ENCODE results near the gene ALDH3A1. TPM values are rescaled to one million over a fixed set of nuclear protein-coding genes. Genes with fewer than 3 reads are reported as not detected.

Gene ALDH3A1
- total RNA-seq, 4 donors from 2014 or later, result 28.3 to 93.0 (median 64.0) TPM

- intact Hi-C loops (cut with DNase I; ENCODE audit: low total_unique reads), result loop anchor here (10.0 kb wide), 1 partner anchor 388 kb away; the partner anchor contains the start of gene B9D1
- 67 to 70% methylated on average over 14 to 15 of the region's 15 CpGs for WGBS, 2 donors
- TF ChIP-seq POLR2A (IDR thresholded peaks at IDR 0.05) (no peak), CTCF (IDR thresholded peaks at IDR 0.05) (no peak)
Observed at GRCh38 chr17:19752216-19753050, 4.3 kb upstream of the ALDH3A1 start.

DNA sequence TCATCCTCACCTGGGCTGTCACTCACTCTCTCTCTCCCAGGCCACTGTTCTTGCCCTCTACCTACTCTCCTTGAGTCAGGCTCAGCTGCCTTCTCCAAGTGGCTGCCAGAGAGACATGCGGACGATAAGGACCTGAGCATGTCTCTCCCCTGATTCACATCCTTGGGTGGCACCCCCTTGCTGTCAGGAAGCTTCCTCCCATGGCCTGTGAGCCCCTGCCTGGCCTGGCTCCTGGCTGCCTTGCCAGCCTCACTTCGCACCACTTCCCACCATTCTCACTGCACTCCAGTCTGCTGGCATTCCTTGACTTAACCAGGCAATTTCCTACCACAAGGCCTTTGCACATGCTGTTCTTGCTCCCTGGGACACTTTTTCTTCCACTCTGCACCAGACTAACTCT is 2.7 kb upstream of the ALDH3A1 start:
- no peak for TF ChIP-seq CTCF (IDR thresholded peaks at IDR 0.05)
- no peak for TF ChIP-seq POLR2A (IDR thresholded peaks at IDR 0.05)
- H3K4me3 ChIP-seq (ENCODE audit: low read depth, poor library complexity, severe bottlenecking), result no peak overlapping the region
- no peak for DNase-seq (ENCODE audit: low spot score in 2 of 2)
- WGBS, 2 donors, result 75 to 80% methylated on average over 3 of the region's 3 CpGs
- intact Hi-C loops (cut with DNase I; ENCODE audit: low total_unique reads), result loop anchor here (10.0 kb wide), 1 partner anchor 386 kb away; the partner anchor contains the start of gene B9D1

More at GRCh38 chr17:19752216-19753050, 4.3 kb upstream of the ALDH3A1 start:
- no peak for DNase-seq (ENCODE audit: low spot score in 2 of 2)
- no peak overlapping the region for H3K4me3 ChIP-seq (ENCODE audit: low read depth, poor library complexity, severe bottlenecking)

GRCh38 chr17:19750020-19750572 is 2.0 kb upstream of the ALDH3A1 start:
- DNase-seq (ENCODE audit: low spot score in 2 of 2), result no peak
- intact Hi-C loops (cut with DNase I; ENCODE audit: low total_unique reads), result loop anchor here (10.0 kb wide), 1 partner anchor 385 kb away; the partner anchor contains the start of gene B9D1
- no peak overlapping the region for H3K4me3 ChIP-seq (ENCODE audit: low read depth, poor library complexity, severe bottlenecking)
- WGBS, 2 donors, result 70 to 80% methylated on average over 9 of the region's 9 CpGs
- no peak for TF ChIP-seq CTCF (IDR thresholded peaks at IDR 0.05)
- no peak for TF ChIP-seq POLR2A (IDR thresholded peaks at IDR 0.05)

DNA sequence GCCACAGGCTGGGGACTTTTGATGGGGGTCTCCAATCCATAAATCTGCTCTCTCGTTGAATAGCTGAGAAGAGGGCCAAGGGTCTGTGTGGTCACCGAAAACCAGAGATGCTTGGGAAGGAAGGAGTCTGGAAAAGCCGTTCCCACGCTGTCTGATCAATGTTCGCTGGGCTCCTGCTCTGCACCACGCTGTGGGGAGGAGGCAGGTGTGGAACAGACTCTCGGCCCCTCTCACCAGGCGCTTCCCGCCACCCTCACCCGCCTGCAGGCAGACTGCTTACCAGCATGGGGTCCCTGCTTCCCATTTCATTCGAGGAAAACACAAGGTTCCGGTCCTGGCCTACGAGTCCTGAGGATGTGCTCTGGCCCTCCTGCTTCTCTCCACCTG is 702 bp upstream of the ALDH3A1 start:
- intact Hi-C loops (cut with DNase I; ENCODE audit: low total_unique reads), result no loop called here
- TF ChIP-seq CTCF (IDR thresholded peaks at IDR 0.05), result no peak
- TF ChIP-seq POLR2A (IDR thresholded peaks at IDR 0.05), result no peak
- 60 to 65% methylated on average over 13 of the region's 13 CpGs for WGBS, 2 donors
- DNase-seq (ENCODE audit: low spot score in 2 of 2), result no peak
- no peak overlapping the region for H3K4me3 ChIP-seq (ENCODE audit: low read depth, poor library complexity, severe bottlenecking)

DNA sequence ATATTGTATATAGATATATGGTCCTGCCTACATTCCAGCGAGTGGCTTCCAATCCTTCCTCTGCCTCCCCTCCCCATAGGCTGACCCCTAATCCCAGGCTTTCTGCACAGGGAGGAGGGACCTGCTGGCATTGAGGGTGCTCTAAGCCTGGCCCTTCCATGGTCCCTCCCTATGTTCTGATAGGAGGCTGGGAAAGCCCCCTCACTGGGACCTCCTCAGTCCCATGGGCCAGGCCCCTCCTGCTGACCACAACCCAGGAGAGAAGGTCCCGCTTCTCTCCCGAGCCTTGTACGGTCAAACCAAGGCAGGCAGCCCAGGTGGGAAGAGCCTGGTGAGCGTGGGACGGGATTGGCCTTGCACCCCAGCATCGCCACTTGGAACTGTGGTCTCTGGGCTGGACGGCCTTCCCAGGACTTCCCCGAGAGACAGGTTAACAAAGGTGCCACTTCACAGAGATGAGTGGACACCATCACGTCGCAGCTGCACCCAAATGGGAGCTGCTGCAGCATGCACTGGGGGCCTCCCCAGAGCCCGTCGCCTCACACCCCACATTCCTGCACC is 859 bp downstream of the ALDH3A1 start:
- intact Hi-C loops (cut with DNase I; ENCODE audit: low total_unique reads), result no loop called here

More for the DNA sequence above, 859 bp downstream of the ALDH3A1 start:
- TF ChIP-seq CTCF (IDR thresholded peaks at IDR 0.05), result no peak
- no peak for TF ChIP-seq POLR2A (IDR thresholded peaks at IDR 0.05)
- DNase-seq (ENCODE audit: low spot score in 2 of 2), result no peak
- no peak overlapping the region for H3K4me3 ChIP-seq (ENCODE audit: low read depth, poor library complexity, severe bottlenecking)
- 56 to 69% methylated on average over 13 of the region's 13 CpGs for WGBS, 2 donors

All from lower leg skin (tissue), 4 donors.